Activated CD8-positive, alpha-beta memory T cell treated with anti-CD3 and anti-CD28 coated beads, Interleukin-2, amount 50 U/mL, for 4 hours (primary cell): Measurements from ENCODE around the gene ARMC6.

Experiments
- DNase-seq: peaks from one replicate; pipeline ENCODE4 v3.0.0-alpha.2; 2020

The ARMC6 gene

GRCh38 chr19:19025861-19026260 lies 7.5 kb upstream of the ARMC6 start:
- DNase-seq: no peak

- DNase-seq: no peak
Measured at GRCh38 chr19:19026299-19026971, 7.0 kb upstream of the ARMC6 start.

- no peak for DNase-seq
Measured at GRCh38 chr19:19027228-19027627, 6.2 kb upstream of the ARMC6 start.

GRCh38 chr19:19028526-19028925 lies 4.9 kb upstream of the ARMC6 start:
- no peak for DNase-seq

- DNase-seq: no peak
Measured at GRCh38 chr19:19031891-19032290, 1.5 kb upstream of the ARMC6 start.

- peak; percentile 84 for DNase-seq
Measured at GRCh38 chr19:19032420-19033175, 805 bp upstream of the ARMC6 start.

- no peak for DNase-seq
Measured at GRCh38 chr19:19033176-19033425, 302 bp upstream of the ARMC6 start.

GRCh38 chr19:19034204-19034624 lies 811 bp downstream of the ARMC6 start:
- peak; percentile 62 for DNase-seq

GRCh38 chr19:19039901-19040300 lies 6.5 kb downstream of the ARMC6 start:
- no peak for DNase-seq

- DNase-seq: no peak
Measured at GRCh38 chr19:19040417-19040816, 7.0 kb downstream of the ARMC6 start.

GRCh38 chr19:19042732-19043280 lies 9.4 kb downstream of the ARMC6 start:
- no peak for DNase-seq

- no peak for DNase-seq
Measured at GRCh38 chr19:19043481-19043880, 10.1 kb downstream of the ARMC6 start.

GRCh38 chr19:19043881-19044280 lies 10.5 kb downstream of the ARMC6 start:
- DNase-seq: no peak

GRCh38 chr19:19049406-19049805 lies 16.0 kb downstream of the ARMC6 start:
- no peak for DNase-seq

GRCh38 chr19:19050104-19050503 lies 16.7 kb downstream of the ARMC6 start:
- no peak for DNase-seq

- DNase-seq: no peak
Measured at GRCh38 chr19:19050731-19051130, 17.3 kb downstream of the ARMC6 start.

GRCh38 chr19:19051478-19052213 lies 18.2 kb downstream of the ARMC6 start:
- DNase-seq: no peak

- DNase-seq: no peak
Measured at GRCh38 chr19:19052921-19053320, 19.5 kb downstream of the ARMC6 start.

- DNase-seq: peak; percentile 67
Measured at GRCh38 chr19:19053508-19054314, 20.3 kb downstream of the ARMC6 start.

- DNase-seq: no peak
Measured at GRCh38 chr19:19054315-19054938, 21.0 kb downstream of the ARMC6 start.

GRCh38 chr19:19054939-19055440 lies 21.6 kb downstream of the ARMC6 start:
- DNase-seq: no peak

- no peak for DNase-seq
Measured at GRCh38 chr19:19055701-19056100, 22.3 kb downstream of the ARMC6 start.
